Type B pancreatic cell (in vitro differentiated cells): ENCODE measurements around the gene PACRG. TPM values are rescaled to one million over a fixed set of nuclear protein-coding genes. Genes with fewer than 3 reads are reported as not detected.

Experiments used
- DNase-seq: peaks from one replicate; pipeline ENCODE4 v3.0.0; 2021; ENCODE audit warnings: mixed read lengths; ENCODE audit not compliant: unreplicated experiment; ENCODE audit errors: extremely low spot score
- H3K27ac Mint-ChIP-seq: 2 replicates; pipeline ENCODE4 v1.8.0; 2021; ENCODE audit warnings: mild to moderate bottlenecking, mixed read lengths
- H3K27me3 Mint-ChIP-seq: 2 replicates; pipeline ENCODE4 v1.8.0; 2021; ENCODE audit warnings: mixed read lengths
- H3K36me3 Mint-ChIP-seq: 2 replicates; pipeline ENCODE4 v1.8.0; 2021; ENCODE audit warnings: mixed read lengths
- H3K4me1 Mint-ChIP-seq: one replicate; pipeline ENCODE4 v1.8.0; 2021; ENCODE audit warnings: mixed read lengths; ENCODE audit not compliant: unreplicated experiment
- H3K4me3 Mint-ChIP-seq: 2 replicates; pipeline ENCODE4 v1.8.0; 2021; ENCODE audit warnings: mild to moderate bottlenecking, mixed read lengths
- H3K9me3 Mint-ChIP-seq: 2 replicates; pipeline ENCODE4 v1.8.0; 2021; ENCODE audit warnings: mixed read lengths
- CTCF ChIP-seq: fragments of 200-600 bp; sonication (generic); conservative IDR thresholded peaks from 2 replicates; pipeline ENCODE4 v1.5.0; 2021; ENCODE audit warnings: antibody characterized with exemption, mild to moderate bottlenecking
- total RNA-seq: library from RNA; stranded (reverse); gene quantifications from 2 replicates; pipeline ENCODE4 v1.2.1, GENCODE V29; 2021; ENCODE audit warnings: low replicate concordance

PACRG gene
- total RNA-seq, 1 donor from 2014 or later, result 5.6 TPM

GRCh38 chr6:163152701-163153100 is 424.9 kb downstream of the PACRG start:
- Mint-ChIP-seq H3K36me3 (no peaks in the 10 kb centered on the region), H3K9me3 (no peaks in the 10 kb centered on the region), H3K4me1 (no peaks in the 10 kb centered on the region), H3K27ac (no peak overlapping the region), H3K27me3 (no peaks in the 10 kb centered on the region), H3K4me3 (no peak overlapping the region)
- TF ChIP-seq CTCF, result no peak
- no peak for DNase-seq

GRCh38 chr6:163159110-163159509 is 431.3 kb downstream of the PACRG start:
- no peak overlapping the region for H3K27ac Mint-ChIP-seq
- no peak overlapping the region for H3K4me3 Mint-ChIP-seq
- TF ChIP-seq CTCF, result no peak
- H3K27me3 Mint-ChIP-seq, result no peaks in the 10 kb centered on the region
- H3K9me3 Mint-ChIP-seq, result no peaks in the 10 kb centered on the region
- no peak for DNase-seq
- H3K4me1 Mint-ChIP-seq, result no peaks in the 10 kb centered on the region
- H3K36me3 Mint-ChIP-seq, result no peaks in the 10 kb centered on the region

GRCh38 chr6:163159689-163160088 is 431.9 kb downstream of the PACRG start:
- Mint-ChIP-seq H3K4me1 (no peaks in the 10 kb centered on the region), H3K27ac (no peak overlapping the region), H3K36me3 (no peaks in the 10 kb centered on the region), H3K9me3 (no peaks in the 10 kb centered on the region), H3K4me3 (no peak overlapping the region), H3K27me3 (no peaks in the 10 kb centered on the region)
- no peak for TF ChIP-seq CTCF
- no peak for DNase-seq

- no peaks in the 10 kb centered on the region for H3K27me3 Mint-ChIP-seq
- no peak overlapping the region for H3K27ac Mint-ChIP-seq
- H3K36me3 Mint-ChIP-seq, result no peaks in the 10 kb centered on the region
- no peaks in the 10 kb centered on the region for H3K9me3 Mint-ChIP-seq
- no peak for DNase-seq
- TF ChIP-seq CTCF, result no peak
- H3K4me3 Mint-ChIP-seq, result no peak overlapping the region
- H3K4me1 Mint-ChIP-seq, result no peaks in the 10 kb centered on the region
Observed at GRCh38 chr6:163162007-163162873, 434.5 kb downstream of the PACRG start.

GRCh38 chr6:163162874-163163213 is 435.1 kb downstream of the PACRG start:
- H3K4me1 Mint-ChIP-seq, result no peaks in the 10 kb centered on the region
- no peaks in the 10 kb centered on the region for H3K9me3 Mint-ChIP-seq
- TF ChIP-seq CTCF, result no peak
- no peaks in the 10 kb centered on the region for H3K36me3 Mint-ChIP-seq
- no peak for DNase-seq
- H3K27ac Mint-ChIP-seq, result no peak overlapping the region
- no peaks in the 10 kb centered on the region for H3K27me3 Mint-ChIP-seq
- no peak overlapping the region for H3K4me3 Mint-ChIP-seq
